Suppressor macrophage (primary cell): ENCODE measurements around the gene WASL.
"Not testable (repeated sequence)": the region's sequence is repeated elsewhere in the genome, so short reads cannot be mapped to it uniquely, and the experiment has no call there.

Experiments
- DNase-seq, 4 experiments: peaks; one replicate each; pipeline ENCODE4 v3.0.0-alpha.2; 2020 to 2022

Gene WASL

DNA sequence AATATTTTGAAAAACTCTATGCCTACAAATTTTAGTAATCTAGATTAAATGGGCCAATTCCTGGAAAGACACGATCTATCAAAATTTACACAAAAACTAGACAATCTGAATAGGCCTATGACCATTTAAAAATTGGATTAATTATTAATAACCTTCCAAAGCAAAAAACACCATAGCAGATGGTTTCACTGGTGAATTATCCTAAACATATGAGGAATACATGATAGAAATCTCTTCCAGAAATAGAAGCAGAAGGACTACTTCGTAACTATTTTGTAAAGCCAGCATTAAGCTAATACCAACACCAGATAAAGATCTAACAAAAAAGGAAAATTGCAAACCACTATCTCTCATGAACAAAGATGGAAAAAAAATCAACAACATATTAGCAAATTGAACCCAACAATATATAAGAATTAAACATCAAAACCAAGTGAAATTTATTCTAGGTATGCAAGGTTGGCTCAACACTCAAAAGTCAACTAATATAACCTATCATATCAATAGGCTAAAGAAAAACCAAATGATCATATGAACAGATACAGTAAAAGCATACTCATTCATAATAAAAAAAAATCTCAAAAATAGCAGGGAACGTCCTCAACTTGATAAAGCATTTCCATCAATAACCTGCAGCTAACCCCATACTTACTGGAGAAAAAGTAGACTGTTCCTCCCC lies 16.3 kb downstream of the WASL start:
- DNase-seq, result no peak

DNA sequence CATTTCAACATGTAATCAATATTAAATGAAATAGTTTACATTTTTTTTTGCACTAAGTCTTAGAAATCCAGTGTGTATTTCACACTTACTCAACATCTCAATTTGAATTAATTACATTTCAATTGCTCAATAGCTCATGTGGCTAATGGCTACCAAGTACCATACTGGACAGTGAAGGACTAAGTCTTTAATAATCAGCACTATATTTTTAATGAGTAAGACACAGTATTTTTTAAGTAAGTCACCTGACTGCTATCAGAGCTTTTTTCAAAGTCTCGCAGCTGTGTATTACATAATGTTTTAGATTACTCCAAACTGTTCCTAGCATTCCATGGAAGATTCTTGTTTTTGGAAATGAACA lies 19.6 kb downstream of the WASL start:
- DNase-seq, result no peak

GRCh38 chr7:123727071-123727837 lies 21.5 kb downstream of the WASL start:
- peak in 2 of 4 experiments; percentile 48 to 51 for DNase-seq

DNA sequence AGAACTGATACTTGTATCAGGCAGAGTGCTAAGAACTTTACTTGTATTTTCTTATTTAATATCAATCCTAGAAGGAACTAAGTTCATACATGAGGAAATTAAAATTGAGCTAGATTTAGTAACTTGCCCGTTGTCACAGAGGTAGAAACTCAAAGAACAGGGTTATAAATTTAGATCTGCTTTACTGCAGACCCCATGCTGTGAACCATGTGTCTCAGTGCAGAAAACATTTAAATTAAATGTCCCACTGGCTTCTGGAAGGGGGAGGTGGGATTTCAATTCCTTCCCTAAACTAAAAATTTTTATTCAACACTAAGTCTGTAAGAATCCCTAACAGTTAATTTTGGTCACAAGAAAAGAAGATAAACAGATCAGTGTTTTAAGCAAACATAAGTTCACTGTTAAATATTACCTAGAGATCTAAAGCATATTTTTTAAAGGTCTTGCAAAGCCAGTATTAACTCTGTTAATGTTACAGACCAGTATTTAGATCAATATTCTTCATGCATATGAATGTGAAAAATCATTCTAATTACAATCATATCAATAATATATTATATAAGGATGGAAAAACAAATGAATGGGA lies 23.1 kb downstream of the WASL start:
- DNase-seq, result no peak

DNA sequence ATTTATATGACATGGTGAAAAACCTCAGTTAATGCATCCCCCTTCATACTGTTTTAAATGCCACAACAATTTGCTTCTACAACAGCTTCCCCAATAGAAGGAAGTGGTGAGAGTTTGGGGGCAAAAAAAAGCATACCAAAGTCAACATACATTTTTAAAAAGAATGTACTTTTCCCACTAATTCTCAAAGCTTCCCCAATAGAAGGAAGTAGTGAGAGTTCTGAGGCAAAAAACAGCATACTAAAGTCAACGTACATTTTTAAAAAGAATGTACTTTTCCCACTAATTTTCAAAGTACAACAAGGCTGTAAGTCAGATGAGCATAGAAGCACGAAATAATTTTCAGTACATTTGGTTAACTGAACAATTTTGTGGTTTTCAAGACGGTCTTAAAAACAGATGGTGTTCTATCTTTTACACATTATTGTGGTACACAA lies 24.0 kb downstream of the WASL start:
- peak in 1 of 4 experiments; percentile 6 for DNase-seq

GRCh38 chr7:123723913-123724312 lies 24.9 kb downstream of the WASL start:
- DNase-seq, result no peak

- not testable (repeated sequence) for DNase-seq
Observed at GRCh38 chr7:123720527-123720926, 28.3 kb downstream of the WASL start.

DNA sequence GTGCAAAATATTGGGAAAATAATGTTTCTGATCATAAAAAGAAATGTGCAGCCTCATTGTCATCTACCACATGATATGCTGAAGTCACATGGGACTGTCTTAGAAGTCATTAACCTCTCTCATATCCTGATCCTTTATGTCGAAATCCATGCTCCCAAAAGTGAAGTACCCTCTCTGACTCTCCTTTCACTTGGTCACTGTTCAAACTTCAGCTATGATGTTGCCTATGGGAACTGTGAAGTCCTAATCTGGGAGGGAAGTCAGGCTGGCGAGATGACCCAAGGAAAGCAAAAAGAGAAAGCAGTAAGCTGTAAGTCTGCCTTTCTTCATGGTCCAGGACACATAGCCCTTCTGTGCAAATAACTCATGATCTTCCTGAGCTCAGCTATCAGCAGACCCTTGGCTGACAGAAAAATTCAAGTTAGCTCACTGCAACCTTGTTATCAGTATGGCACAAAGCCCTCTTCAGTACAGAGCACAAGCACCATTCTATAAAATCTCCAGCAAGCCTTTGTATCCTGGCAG lies 29.5 kb downstream of the WASL start:
- peak; percentile 48 to 79 (median 62) for DNase-seq

DNA sequence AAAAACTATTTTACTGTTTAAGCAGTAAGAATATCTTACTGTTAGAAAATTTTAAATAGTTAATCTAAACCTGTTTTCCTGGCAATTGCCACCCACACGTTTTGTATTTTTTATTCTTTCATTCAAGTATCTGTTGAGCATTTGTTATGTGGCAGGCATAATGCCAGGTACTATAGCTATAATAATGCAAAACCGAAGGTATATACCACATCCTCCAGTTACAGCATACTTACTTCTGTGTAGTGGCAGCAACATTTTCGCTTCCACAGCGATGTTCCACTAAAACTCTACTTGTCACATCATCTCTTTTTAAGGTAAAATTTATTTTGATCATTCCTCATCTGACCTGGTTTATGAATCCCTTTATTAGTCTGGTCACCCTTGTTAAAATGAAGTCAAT lies 30.0 kb downstream of the WASL start:
- peak in 1 of 4 experiments; percentile 2 for DNase-seq

GRCh38 chr7:123717689-123718088 lies 31.1 kb downstream of the WASL start:
- DNase-seq, result no peak

DNA sequence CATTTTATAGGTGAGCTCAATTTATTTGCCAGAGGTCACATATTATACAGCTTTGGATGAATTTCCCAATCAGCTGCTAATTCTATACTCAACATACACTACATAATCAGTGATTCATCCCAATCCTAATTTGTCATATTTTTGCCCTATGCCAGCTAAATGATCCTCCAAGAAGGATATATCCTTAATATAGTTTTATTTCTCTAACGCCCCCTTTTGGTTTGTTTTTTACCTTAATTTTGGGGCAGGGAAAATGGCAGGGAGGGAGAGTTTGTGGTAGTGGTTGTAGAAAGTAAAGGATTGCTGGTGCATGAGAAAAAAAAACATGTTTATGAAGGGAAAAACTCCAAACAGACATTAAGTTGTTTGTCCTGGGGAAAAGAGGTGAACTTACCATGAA lies 31.9 kb downstream of the WASL start:
- DNase-seq, result no peak

DNA sequence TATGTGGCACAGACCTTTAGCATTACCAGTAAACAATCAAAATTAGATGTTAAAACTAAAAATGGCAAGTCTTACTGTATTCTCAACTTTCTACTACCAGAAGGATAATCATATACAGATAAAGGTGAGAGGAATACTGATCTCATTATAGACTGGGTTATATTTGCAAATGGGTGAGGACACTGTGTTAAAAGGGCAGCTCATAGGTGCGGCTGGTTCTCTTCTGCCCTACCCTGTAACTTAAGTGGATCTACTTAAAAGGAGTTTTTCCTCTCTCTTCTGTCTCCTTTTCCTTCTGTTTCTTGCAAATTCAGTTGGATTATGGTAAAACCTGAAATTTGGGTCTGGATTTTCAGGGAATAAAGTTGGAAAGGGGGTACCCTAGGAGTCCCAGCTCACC lies 33.0 kb downstream of the WASL start:
- DNase-seq, result no peak

DNA sequence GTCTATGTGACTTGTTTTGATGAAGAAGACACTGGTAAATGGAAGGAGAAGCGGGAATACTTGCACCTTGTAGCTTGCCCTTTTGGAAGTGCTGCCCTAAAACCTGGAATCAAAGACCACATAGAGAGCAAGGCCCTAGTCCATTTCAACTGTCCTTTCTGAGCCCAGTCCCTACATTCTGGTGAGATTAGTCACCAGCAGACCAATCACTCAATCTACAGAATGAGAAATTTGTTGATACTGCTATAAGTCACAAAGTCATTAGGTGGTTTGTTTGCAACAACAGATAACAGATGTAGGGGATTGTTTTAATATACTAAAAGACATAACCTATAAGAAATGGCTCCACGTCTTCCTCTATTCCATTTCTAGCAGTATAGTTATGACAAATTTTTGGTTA lies 33.6 kb downstream of the WASL start:
- DNase-seq, result no peak

GRCh38 chr7:123714296-123715080 lies 34.3 kb downstream of the WASL start:
- no peak for DNase-seq

GRCh38 chr7:123712619-123713018 lies 36.2 kb downstream of the WASL start:
- DNase-seq, result peak in 2 of 4 experiments; percentile 12 to 22

GRCh38 chr7:123711832-123712293 lies 36.9 kb downstream of the WASL start:
- DNase-seq, result peak in 3 of 4 experiments; percentile 33 to 48 (median 45)

DNA sequence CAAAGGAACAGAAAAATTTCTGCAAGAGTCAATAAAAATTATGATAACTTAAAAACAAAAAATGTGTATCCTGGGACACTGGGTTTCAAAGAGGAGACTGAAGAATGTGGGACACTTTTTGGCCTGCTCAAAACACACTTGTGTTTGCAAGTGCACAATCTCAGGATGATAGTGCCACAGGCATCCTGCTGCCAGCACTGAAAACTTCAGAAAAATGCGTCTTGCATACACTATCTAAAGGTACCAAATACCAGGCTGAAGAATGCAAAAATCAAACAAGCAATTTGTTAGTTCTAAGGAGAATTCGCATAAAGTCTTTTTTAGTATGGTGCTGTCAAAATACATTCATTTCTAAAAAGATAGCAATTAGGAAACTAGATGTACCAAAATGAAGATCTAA lies 38.1 kb downstream of the WASL start:
- no peak for DNase-seq

DNA sequence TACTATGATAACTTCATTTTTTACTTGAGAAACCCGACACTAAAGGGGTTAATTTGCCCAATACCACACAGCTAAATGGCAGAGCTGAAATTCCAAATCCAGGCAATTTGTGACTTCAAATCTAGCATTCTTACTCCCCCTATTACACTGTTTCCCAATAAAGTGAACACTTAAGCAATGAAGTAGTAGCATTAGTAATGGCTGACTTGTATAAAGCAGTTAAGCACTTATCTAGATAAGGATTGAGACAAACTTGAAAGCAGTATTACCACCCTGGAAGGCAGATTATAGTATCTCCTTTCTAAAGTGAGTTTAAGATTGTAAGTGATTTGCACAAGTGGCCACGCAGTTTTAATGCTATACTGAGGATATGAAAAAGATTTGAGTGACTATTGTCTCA lies 39.3 kb downstream of the WASL start:
- no peak for DNase-seq

GRCh38 chr7:123705211-123705901 lies 43.4 kb downstream of the WASL start:
- no peak for DNase-seq

DNA sequence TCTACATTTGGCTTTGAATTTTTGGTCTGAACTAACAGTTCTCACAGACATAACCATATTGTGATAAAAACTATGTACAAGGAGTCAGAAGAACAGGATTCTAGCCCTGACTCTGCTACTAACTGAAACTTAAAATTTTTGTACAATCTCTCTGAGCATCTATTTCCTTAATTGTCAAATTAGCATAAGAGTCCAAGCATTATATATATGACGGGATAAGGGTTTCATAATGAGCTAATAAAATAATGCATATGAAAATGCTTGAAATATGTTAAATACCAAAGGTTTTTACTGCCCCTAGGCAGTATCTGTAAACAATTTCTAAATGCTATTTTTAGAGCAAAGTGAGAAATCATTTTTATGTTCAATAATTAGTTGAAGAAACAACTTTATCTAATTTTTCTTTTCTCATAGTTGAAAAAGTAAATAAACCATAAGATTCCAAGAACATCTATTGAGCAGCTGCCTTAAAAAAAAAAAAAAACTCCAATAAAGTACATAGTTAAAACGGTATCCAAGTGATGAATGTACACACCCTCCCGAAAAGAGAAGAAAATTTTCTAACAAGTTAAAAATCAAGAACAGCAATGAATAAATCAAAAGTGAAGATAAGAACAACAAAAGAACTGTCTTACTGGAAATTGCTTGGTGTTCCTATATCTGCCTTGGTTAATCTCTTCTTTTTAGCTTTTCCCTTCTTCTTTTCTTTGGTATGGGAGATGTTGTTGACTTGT lies 52.7 kb downstream of the WASL start:
- DNase-seq, result no peak

DNA sequence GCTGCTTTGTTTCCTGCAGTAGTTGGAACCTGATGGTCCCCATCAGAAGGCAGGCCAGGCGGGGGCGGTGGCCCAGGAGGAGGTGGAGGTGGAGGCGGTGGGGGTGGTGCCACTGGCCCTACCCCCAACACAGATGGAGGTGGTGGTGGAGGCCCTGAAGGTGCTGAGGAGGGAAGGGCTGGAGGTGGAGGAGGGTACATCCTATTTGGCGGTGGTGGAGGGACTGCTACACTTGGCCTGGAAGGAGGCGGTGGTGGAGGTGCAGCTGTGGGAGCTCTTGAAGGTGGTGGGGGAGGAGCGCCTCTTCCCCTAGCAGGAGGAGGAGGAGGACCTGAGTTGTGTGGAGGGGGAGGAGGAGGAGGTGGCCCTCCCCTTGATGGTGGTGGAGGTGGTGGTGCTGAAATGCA lies 56.3 kb downstream of the WASL start:
- DNase-seq, result no peak
